CD4-positive, CD25-positive, alpha-beta regulatory T cell (primary cell): ENCODE results near the gene IFT25. TPM values are rescaled to one million over a fixed set of nuclear protein-coding genes. Genes with fewer than 3 reads are reported as not detected.

Source experiments
- ATAC-seq, 2 donors: fragments of 150-1000 bp; cut with Tn5 transposase; one replicate each; pipeline ENCODE4 v1.10.0; 2021; ENCODE audit warnings: low read depth in 2 of 2, moderate number of reproducible peaks in 2 of 2, moderate library complexity in 1 of 2
- DNase-seq, 3 donors: peaks; one replicate each; pipeline versions ENCODE4 v3.0.0 to v3.0.0-alpha.2; 2012 to 2022; ENCODE audit warnings: mixed read lengths in 1 of 3
- H3K27ac ChIP-seq: one replicate; pipeline ENCODE4 v1.7.0; 2013; ENCODE audit warnings: mild to moderate bottlenecking, low read length; ENCODE audit not compliant: insufficient read depth, poor library complexity, severe bottlenecking
- H3K27me3 ChIP-seq: one replicate; pipeline ENCODE4 v1.7.0; 2013; ENCODE audit warnings: low read length; ENCODE audit not compliant: control insufficient read depth, insufficient read depth
- H3K36me3 ChIP-seq: one replicate; pipeline ENCODE4 v1.7.0; 2013; ENCODE audit warnings: mild to moderate bottlenecking, low read length, moderate library complexity; ENCODE audit not compliant: control insufficient read depth, insufficient read depth
- H3K4me1 ChIP-seq: 2 replicates; pipeline ENCODE4 v1.7.0; 2013; ENCODE audit warnings: mild to moderate bottlenecking, low read length; ENCODE audit not compliant: insufficient read depth, control insufficient read depth, poor library complexity, severe bottlenecking
- H3K4me3 ChIP-seq: one replicate; pipeline ENCODE4 v1.7.0; 2013; ENCODE audit warnings: low read depth, mild to moderate bottlenecking, low read length, moderate library complexity
- H3K9me3 ChIP-seq, 2 experiments: 1 replicate in 1 of 2; 2 replicates in 1 of 2; pipeline ENCODE4 v1.7.0; 2013; ENCODE audit warnings: low read length in 2 of 2, mild to moderate bottlenecking in 1 of 2, moderate library complexity in 1 of 2; ENCODE audit not compliant: control insufficient read depth in 2 of 2
- H3K27ac Mint-ChIP-seq, 3 donors: one replicate each; pipeline ENCODE4 v1.8.0; 2020 to 2022; ENCODE audit warnings: mild to moderate bottlenecking in 3 of 3, mixed read lengths in 3 of 3, moderate library complexity in 2 of 3
- H3K27me3 Mint-ChIP-seq: one replicate; pipeline ENCODE4 v1.8.0; 2022; ENCODE audit warnings: mild to moderate bottlenecking, mixed read lengths
- H3K36me3 Mint-ChIP-seq: one replicate; pipeline ENCODE4 v1.8.0; 2020; ENCODE audit warnings: mixed read lengths
- H3K4me1 Mint-ChIP-seq, 4 donors: one replicate each; pipeline ENCODE4 v1.8.0; 2020 to 2022; ENCODE audit warnings: mixed read lengths in 4 of 4, mild to moderate bottlenecking in 1 of 4
- H3K4me3 Mint-ChIP-seq, 4 donors: one replicate each; pipeline ENCODE4 v1.8.0; 2020 to 2022; ENCODE audit warnings: mild to moderate bottlenecking in 4 of 4, mixed read lengths in 4 of 4, moderate library complexity in 3 of 4
- H3K9me3 Mint-ChIP-seq, 7 donors: one replicate each; pipeline ENCODE4 v1.8.0; 2020 to 2022; ENCODE audit warnings: mixed read lengths in 7 of 7, mild to moderate bottlenecking in 3 of 7, moderate library complexity in 2 of 7
- polyA plus RNA-seq, 4 donors: library from polyadenylated mRNA; unstranded; fragments of 300-500 nt; fragmentation: Illumina TruSeq; gene quantifications; one replicate each; pipeline ENCODE4 v1.2.3, GENCODE V29; 2021
- total RNA-seq: library from RNA; stranded (reverse); gene quantifications from one replicate; pipeline ENCODE4 v1.2.3, GENCODE V29; 2022

IFT25 gene
- total and polyA plus RNA-seq, 5 donors from 2014 or later: 23.0 to 74.7 (median 58.9) TPM

GRCh38 chr1:53967409-53968124 lies 22.1 kb upstream of the IFT25 start:
- Histone ChIP-seq H3K36me3 (peaks cover 34% of the 10 kb centered on the region), H3K9me3 (no peaks in the 10 kb centered on the region), H3K4me3 (no peak overlapping the region), H3K27ac (no peak overlapping the region), H3K27me3 (no peaks in the 10 kb centered on the region), H3K4me1 (no peaks in the 10 kb centered on the region)
- H3K9me3 Mint-ChIP-seq: no peaks in the 10 kb centered on the region
- H3K4me1 Mint-ChIP-seq: peaks cover 0 to 5% (median 0%) of the 10 kb centered on the region in 4 donors
- H3K27me3 Mint-ChIP-seq: peaks cover 4% of the 10 kb centered on the region
- no peak overlapping the region for H3K4me3 Mint-ChIP-seq
- H3K36me3 Mint-ChIP-seq: peaks cover 49% of the 10 kb centered on the region
- ATAC-seq (no peak), DNase-seq (no peak)
- peak overlapping the region in 1 of 3 donors; percentile 25 for H3K27ac Mint-ChIP-seq

- H3K36me3 Mint-ChIP-seq: peaks cover 56% of the 10 kb centered on the region
- ATAC-seq (no peak), DNase-seq (no peak)
- no peak overlapping the region for H3K4me3 ChIP-seq
- no peaks in the 10 kb centered on the region for H3K27me3 ChIP-seq
- no peaks in the 10 kb centered on the region for H3K4me1 ChIP-seq
- H3K36me3 ChIP-seq: peaks cover 40% of the 10 kb centered on the region
- no peaks in the 10 kb centered on the region for H3K9me3 ChIP-seq
- peak overlapping the region in 1 of 3 donors; percentile 8 for H3K27ac Mint-ChIP-seq
- peaks cover 4% of the 10 kb centered on the region for H3K27me3 Mint-ChIP-seq
- H3K27ac ChIP-seq: no peak overlapping the region
- H3K9me3 Mint-ChIP-seq: no peaks in the 10 kb centered on the region
- no peak overlapping the region for H3K4me3 Mint-ChIP-seq
- peaks cover 0 to 3% (median 0%) of the 10 kb centered on the region in 4 donors for H3K4me1 Mint-ChIP-seq
Measured at GRCh38 chr1:53966794-53967193, 21.3 kb upstream of the IFT25 start.

- Histone ChIP-seq H3K27me3 (no peaks in the 10 kb centered on the region), H3K27ac (no peak overlapping the region), H3K9me3 (no peaks in the 10 kb centered on the region), H3K4me1 (no peaks in the 10 kb centered on the region), H3K4me3 (no peak overlapping the region), H3K36me3 (peaks cover 49% of the 10 kb centered on the region)
- H3K4me3 Mint-ChIP-seq: no peak overlapping the region
- H3K4me1 Mint-ChIP-seq: peaks cover 0 to 7% (median 0%) of the 10 kb centered on the region in 4 donors
- H3K27me3 Mint-ChIP-seq: peaks cover 4% of the 10 kb centered on the region
- H3K9me3 Mint-ChIP-seq: no peaks in the 10 kb centered on the region
- peak overlapping the region in 2 of 3 donors; percentile 89 to 90 for H3K27ac Mint-ChIP-seq
- DNase-seq: no peak
- H3K36me3 Mint-ChIP-seq: peaks cover 55% of the 10 kb centered on the region
- no peak for ATAC-seq
Measured at GRCh38 chr1:53964109-53964508, 18.6 kb upstream of the IFT25 start.

GRCh38 chr1:53963460-53963859 lies 18.0 kb upstream of the IFT25 start:
- H3K36me3 Mint-ChIP-seq: peaks cover 51% of the 10 kb centered on the region

GRCh38 chr1:53962395-53962794 lies 16.9 kb upstream of the IFT25 start:
- Histone ChIP-seq H3K4me1 (no peaks in the 10 kb centered on the region), H3K9me3 (no peaks in the 10 kb centered on the region), H3K27ac (no peak overlapping the region), H3K4me3 (no peak overlapping the region), H3K27me3 (no peaks in the 10 kb centered on the region), H3K36me3 (peaks cover 43% of the 10 kb centered on the region)
- Mint-ChIP-seq H3K4me1 (peaks cover 0 to 7% (median under 1%) of the 10 kb centered on the region in 4 donors), H3K27me3 (peaks cover 4% of the 10 kb centered on the region), H3K27ac (no peak overlapping the region), H3K9me3 (no peaks in the 10 kb centered on the region), H3K36me3 (peaks cover 45% of the 10 kb centered on the region), H3K4me3 (no peak overlapping the region)
- ATAC-seq (no peak), DNase-seq (no peak)

More at GRCh38 chr1:53963460-53963859, 18.0 kb upstream of the IFT25 start:
- ATAC-seq (no peak), DNase-seq (no peak)
- no peak overlapping the region for H3K27ac ChIP-seq
- H3K27me3 Mint-ChIP-seq: peaks cover 4% of the 10 kb centered on the region
- no peaks in the 10 kb centered on the region for H3K4me1 ChIP-seq
- no peaks in the 10 kb centered on the region for H3K9me3 ChIP-seq
- no peaks in the 10 kb centered on the region for H3K9me3 Mint-ChIP-seq
- H3K27me3 ChIP-seq: no peaks in the 10 kb centered on the region
- peaks cover 0 to 7% (median 0%) of the 10 kb centered on the region in 4 donors for H3K4me1 Mint-ChIP-seq
- no peak overlapping the region for H3K4me3 ChIP-seq
- peaks cover 49% of the 10 kb centered on the region for H3K36me3 ChIP-seq
- no peak overlapping the region for H3K4me3 Mint-ChIP-seq
- H3K27ac Mint-ChIP-seq: no peak overlapping the region

GRCh38 chr1:53959664-53960250 lies 14.3 kb upstream of the IFT25 start:
- Mint-ChIP-seq H3K27me3 (no peaks in the 10 kb centered on the region), H3K4me1 (peaks cover 0 to 10% (median 5%) of the 10 kb centered on the region in 4 donors), H3K4me3 (no peak overlapping the region), H3K27ac (no peak overlapping the region), H3K9me3 (no peaks in the 10 kb centered on the region), H3K36me3 (peaks cover 38% of the 10 kb centered on the region)
- no peaks in the 10 kb centered on the region for H3K4me1 ChIP-seq
- H3K4me3 ChIP-seq: no peak overlapping the region
- no peaks in the 10 kb centered on the region for H3K9me3 ChIP-seq
- H3K27me3 ChIP-seq: no peaks in the 10 kb centered on the region
- peak in 2 of 3 donors; percentile 62 to 70 for DNase-seq
- no peak overlapping the region for H3K27ac ChIP-seq
- peak; percentile 55 to 65 for ATAC-seq
- peaks cover 39% of the 10 kb centered on the region for H3K36me3 ChIP-seq

- ATAC-seq (no peak), DNase-seq (no peak)
- peaks cover 0 to 10% (median 6%) of the 10 kb centered on the region in 4 donors for H3K4me1 Mint-ChIP-seq
- Histone ChIP-seq H3K4me3 (no peak overlapping the region), H3K36me3 (peaks cover 36% of the 10 kb centered on the region), H3K9me3 (no peaks in the 10 kb centered on the region), H3K4me1 (no peaks in the 10 kb centered on the region), H3K27ac (no peak overlapping the region), H3K27me3 (no peaks in the 10 kb centered on the region)
- no peaks in the 10 kb centered on the region for H3K9me3 Mint-ChIP-seq
- peaks cover 24% of the 10 kb centered on the region for H3K36me3 Mint-ChIP-seq
- H3K27me3 Mint-ChIP-seq: no peaks in the 10 kb centered on the region
- no peak overlapping the region for H3K4me3 Mint-ChIP-seq
- peak overlapping the region in 1 of 3 donors; percentile 70 for H3K27ac Mint-ChIP-seq
Measured at GRCh38 chr1:53957194-53957818, 11.8 kb upstream of the IFT25 start.
